MM.1S (cell line): Measurements from ENCODE around the gene SELENOP.

Source experiments
- DNase-seq: peaks from one replicate; pipeline ENCODE4 v3.0.0-alpha.2; 2015
- H2AFZ ChIP-seq: fragments of 300-600 bp; sonication (generic); 2 replicates; pipeline ENCODE4 v1.6.0; 2016; ENCODE audit warnings: antibody characterized with exemption, low read length
- H3F3A ChIP-seq: fragments of 300-600 bp; sonication (generic); 2 replicates; pipeline ENCODE4 v1.6.1; 2016; ENCODE audit warnings: mild to moderate bottlenecking, antibody characterized with exemption, low read length, moderate library complexity, mixed read lengths; ENCODE audit not compliant: insufficient read depth
- H3K27ac ChIP-seq: fragments of 300-600 bp; sonication (generic); 2 replicates; pipeline ENCODE4 v1.5.1; 2016; ENCODE audit warnings: mild to moderate bottlenecking, low read length
- H3K27me3 ChIP-seq: fragments of 300-600 bp; sonication (generic); replicated peaks from 2 replicates; pipeline ENCODE4 v1.6.0; 2016; ENCODE audit warnings: low read length; ENCODE audit not compliant: insufficient read depth
- H3K36me3 ChIP-seq: fragments of 300-600 bp; sonication (generic); replicated peaks from 2 replicates; pipeline ENCODE4 v1.6.1; 2016; ENCODE audit warnings: mild to moderate bottlenecking, low read length, mixed read lengths; ENCODE audit not compliant: insufficient read depth
- H3K4me1 ChIP-seq: fragments of 300-600 bp; sonication (generic); 2 replicates; pipeline ENCODE4 v1.6.1; 2016; ENCODE audit warnings: low read length, mixed read lengths
- H3K4me2 ChIP-seq: fragments of 300-600 bp; sonication (generic); 2 replicates; pipeline ENCODE4 v1.6.0; 2016; ENCODE audit warnings: low read depth, low read length
- H3K4me3 ChIP-seq: fragments of 300-600 bp; sonication (generic); 2 replicates; pipeline ENCODE4 v1.5.1; 2016; ENCODE audit warnings: low read length, mixed read lengths
- H3K79me2 ChIP-seq: fragments of 300-600 bp; sonication (generic); 2 replicates; pipeline ENCODE4 v1.6.1; 2016; ENCODE audit warnings: mixed run types, low read length, mixed read lengths
- H3K9ac ChIP-seq: fragments of 300-600 bp; sonication (generic); 2 replicates; pipeline ENCODE4 v1.6.1; 2016; ENCODE audit warnings: low read length, mixed read lengths
- H3K9me2 ChIP-seq: fragments of 300-600 bp; sonication (generic); replicated peaks from 2 replicates; pipeline ENCODE4 v1.6.1; 2016; ENCODE audit warnings: mild to moderate bottlenecking, low read length, mixed read lengths; ENCODE audit not compliant: insufficient read depth
- H3K9me3 ChIP-seq: fragments of 300-600 bp; sonication (generic); replicated peaks from 2 replicates; pipeline ENCODE4 v1.6.1; 2016; ENCODE audit warnings: mild to moderate bottlenecking, low read length, mixed read lengths; ENCODE audit not compliant: insufficient read depth
- H4K20me1 ChIP-seq: fragments of 300-600 bp; sonication (generic); 2 replicates; pipeline ENCODE4 v1.6.1; 2016; ENCODE audit warnings: mild to moderate bottlenecking, low read length, moderate library complexity, mixed read lengths; ENCODE audit not compliant: insufficient read depth
- CTCF ChIP-seq: fragments of 300-600 bp; sonication (generic); IDR thresholded peaks from 2 replicates; pipeline ENCODE4 v1.5.1; 2016; ENCODE audit warnings: antibody characterized with exemption, low read length, mixed read lengths
- EZH2 ChIP-seq: fragments of 300-600 bp; sonication (generic); optimal IDR thresholded peaks from 2 replicates; pipeline ENCODE3; 2017; ENCODE audit warnings: low read depth, mild to moderate bottlenecking, antibody characterized with exemption, low read length, mixed read lengths
- EZH2phosphoT487 ChIP-seq: fragments of 300-600 bp; sonication (generic); IDR thresholded peaks from 2 replicates; pipeline ENCODE4 v1.6.1; 2018; ENCODE audit warnings: antibody characterized with exemption, low read length

Gene SELENOP

GRCh38 chr5:42855811-42856210 lies 44.1 kb upstream of the SELENOP start:
- H3K36me3 ChIP-seq: no peaks in the 10 kb centered on the region
- no peaks in the 10 kb centered on the region for H3K9me3 ChIP-seq
- peaks cover 19% of the 10 kb centered on the region for H3K4me1 ChIP-seq
- DNase-seq: peak; percentile 19
- TF ChIP-seq EZH2 (no peak), CTCF (no peak), EZH2phosphoT487 (no peak)
- no peaks in the 10 kb centered on the region for H3K9me2 ChIP-seq
- H3K9ac ChIP-seq: no peak overlapping the region
- no peaks in the 10 kb centered on the region for H3K27me3 ChIP-seq
- no peaks in the 10 kb centered on the region for H3K79me2 ChIP-seq
- H3K4me2 ChIP-seq: no peak overlapping the region
- no peaks in the 10 kb centered on the region for H3F3A ChIP-seq
- H3K4me3 ChIP-seq: no peak overlapping the region
- H4K20me1 ChIP-seq: no peaks in the 10 kb centered on the region
- no peak overlapping the region for H3K27ac ChIP-seq
- no peak overlapping the region for H2AFZ ChIP-seq

- Histone ChIP-seq H3K4me3 (no peak overlapping the region), H3K9ac (no peak overlapping the region), H3K27me3 (no peaks in the 10 kb centered on the region), H2AFZ (no peak overlapping the region), H3K79me2 (no peaks in the 10 kb centered on the region), H4K20me1 (no peaks in the 10 kb centered on the region), H3K9me3 (no peaks in the 10 kb centered on the region), H3K9me2 (no peaks in the 10 kb centered on the region), H3K4me2 (peak overlapping the region; percentile 29; the same call in 1 of the 2 replicates), H3K36me3 (no peaks in the 10 kb centered on the region), H3K4me1 (peaks cover 19% of the 10 kb centered on the region), H3K27ac (no peak overlapping the region), H3F3A (no peaks in the 10 kb centered on the region)
- DNase-seq: no peak
- TF ChIP-seq EZH2phosphoT487 (no peak), CTCF (no peak), EZH2 (no peak)
Observed at GRCh38 chr5:42855386-42855785, 43.7 kb upstream of the SELENOP start.

- Histone ChIP-seq H3K27me3 (no peaks in the 10 kb centered on the region), H3K4me2 (peak overlapping the region; percentile 29; the same call in 1 of the 2 replicates), H3K4me1 (peaks cover 19% of the 10 kb centered on the region), H3K9ac (no peak overlapping the region), H3K36me3 (no peaks in the 10 kb centered on the region), H3F3A (no peaks in the 10 kb centered on the region), H3K79me2 (no peaks in the 10 kb centered on the region), H3K9me3 (no peaks in the 10 kb centered on the region), H3K9me2 (no peaks in the 10 kb centered on the region), H3K4me3 (no peak overlapping the region), H2AFZ (peak overlapping the region; percentile 12; the same call in 1 of the 2 replicates), H3K27ac (no peak overlapping the region), H4K20me1 (no peaks in the 10 kb centered on the region)
- TF ChIP-seq EZH2 (no peak), CTCF (no peak), EZH2phosphoT487 (no peak)
- DNase-seq: peak; percentile 68
Observed at GRCh38 chr5:42854795-42855194, 43.1 kb upstream of the SELENOP start.
